HepG2 (cell line): ENCODE results near the gene BFSP1. TPM values are rescaled to one million over a fixed set of nuclear protein-coding genes. Genes with fewer than 3 reads are reported as not detected.

ENCODE experiments used
- ARID2 ChIP-seq: sonication (generic); formaldehyde crosslinking; IDR thresholded peaks from 2 replicates; pipeline ENCODE4 v1.8.1; 2022; ENCODE audit warnings: mild to moderate bottlenecking, missing genetic modification reagents, borderline replicate concordance
- DMAP1 ChIP-seq: IDR thresholded peaks from 2 replicates; pipeline ENCODE4 v1.6.1; 2016
- E2F2 ChIP-seq: sonication (generic); formaldehyde crosslinking; IDR thresholded peaks from 2 replicates; pipeline ENCODE4 v1.4.0; 2020; ENCODE audit warnings: missing genetic modification reagents, borderline replicate concordance
- HNRNPUL1 ChIP-seq: fragments of 200-400 bp; formaldehyde crosslinking; IDR thresholded peaks from 2 replicates; pipeline ENCODE4 v1.6.1; 2017; ENCODE audit warnings: low read depth, mild to moderate bottlenecking, low read length, moderate library complexity
- KDM5B ChIP-seq: sonication (generic); formaldehyde crosslinking; IDR thresholded peaks from 2 replicates; pipeline ENCODE4 v1.4.0; 2020; ENCODE audit warnings: missing genetic modification reagents, mild to moderate bottlenecking, borderline replicate concordance
- LCORL ChIP-seq, 2 experiments: fragments of 450-650 bp in 1 of 2; sonication (generic) in 1 of 2; formaldehyde crosslinking in 1 of 2; IDR thresholded peaks; 2 replicates each; pipeline versions ENCODE4 v1.5.0 to v1.6.1; 2017 to 2020; ENCODE audit warnings: antibody characterized with exemption in 1 of 2, missing genetic modification reagents in 1 of 2
- PHB2 ChIP-seq: fragments of 450-650 bp; IDR thresholded peaks from 2 replicates; pipeline ENCODE4 v1.6.1; 2018; ENCODE audit not compliant: partially characterized antibody
- RCOR2 ChIP-seq: IDR thresholded peaks from 2 replicates; pipeline ENCODE4 v1.6.1; 2016; ENCODE audit warnings: missing biosample characterization, missing genetic modification reagents
- SAP130 ChIP-seq: IDR thresholded peaks from 2 replicates; pipeline ENCODE4 v1.6.1; 2016; ENCODE audit warnings: low read depth
- SPEN ChIP-seq: sonication (generic); formaldehyde crosslinking; IDR thresholded peaks from 2 replicates; pipeline ENCODE4 v1.5.1; 2020; ENCODE audit warnings: low read depth, mild to moderate bottlenecking, missing genetic modification reagents
- TFDP1 ChIP-seq: IDR thresholded peaks from 2 replicates; pipeline ENCODE4 v1.6.1; 2016; ENCODE audit warnings: missing compliant biosample characterization, missing genetic modification reagents, borderline replicate concordance
- ZFP36L1 ChIP-seq: sonication (generic); formaldehyde crosslinking; IDR thresholded peaks from 2 replicates; pipeline ENCODE4 v1.8.0; 2022; ENCODE audit warnings: mild to moderate bottlenecking, missing genetic modification reagents, moderate library complexity
- ZFP82 ChIP-seq: sonication (generic); formaldehyde crosslinking; IDR thresholded peaks from 2 replicates; pipeline ENCODE4 v1.5.1; 2020; ENCODE audit warnings: mild to moderate bottlenecking, missing genetic modification reagents, borderline replicate concordance
- ZNF501 ChIP-seq: sonication (generic); formaldehyde crosslinking; IDR thresholded peaks from 2 replicates; pipeline ENCODE4 v1.5.1; 2020; ENCODE audit warnings: mild to moderate bottlenecking, moderate library complexity, missing genetic modification reagents
- ZNF562 ChIP-seq: sonication (generic); formaldehyde crosslinking; IDR thresholded peaks from 2 replicates; pipeline ENCODE4 v1.8.0; 2022; ENCODE audit warnings: missing genetic modification reagents, borderline replicate concordance
- ZNF609 ChIP-seq: sonication (generic); formaldehyde crosslinking; IDR thresholded peaks from 2 replicates; pipeline ENCODE4 v1.4.0; 2020; ENCODE audit warnings: mild to moderate bottlenecking, missing genetic modification reagents, borderline replicate concordance
- ZNF639 ChIP-seq: conservative IDR thresholded peaks from 2 replicates; pipeline ENCODE4 v1.6.1; 2018; ENCODE audit warnings: missing genetic modification reagents
- ZNF672 ChIP-seq: sonication (generic); formaldehyde crosslinking; IDR thresholded peaks from 2 replicates; pipeline ENCODE4 v1.8.1; 2022; ENCODE audit warnings: missing genetic modification reagents
- ZNF777 ChIP-seq: sonication (generic); formaldehyde crosslinking; IDR thresholded peaks from 2 replicates; pipeline ENCODE4 v1.4.0; 2020; ENCODE audit warnings: missing genetic modification reagents
- ZNF788 ChIP-seq: sonication (generic); formaldehyde crosslinking; IDR thresholded peaks from 2 replicates; pipeline ENCODE4 v1.5.0; 2020; ENCODE audit warnings: mild to moderate bottlenecking, missing genetic modification reagents, borderline replicate concordance
- polyA plus RNA-seq, 8 experiments: library from polyadenylated mRNA; depleted of rRNA in 3 of 8; stranded (reverse) in 7 of 8; unstranded in 1 of 8; fragments of >200 nt; fragmentation: Illumina TruSeq in 4 of 8; extraction: Trizol in 4 of 8; gene quantifications; 2 replicates each; pipeline versions ENCODE4 v1.2.1 to v1.2.3, GENCODE V29; 2011 to 2016; ENCODE audit warnings: low read depth in 4 of 8, missing spikeins in 1 of 8, mixed read lengths in 1 of 8; ENCODE audit not compliant: insufficient read depth in 1 of 8
- total RNA-seq, 5 experiments: library from RNA; depleted of rRNA; stranded (reverse); fragments of >200 nt; fragmentation: Illumina TruSeq; extraction: Trizol; gene quantifications; 2 replicates each; pipeline ENCODE4 v1.2.3, GENCODE V29; 2016; ENCODE audit warnings: low read depth in 1 of 5

Gene BFSP1
- total and polyA plus RNA-seq, 2 of the 13 experiments (the other 11 are each of a cell fraction or from before 2014, with no cell fraction given), result 0.22 to 0.26 TPM

- no peak for TF ChIP-seq ZNF609 (CRISPR knock-in tag)
- TF ChIP-seq E2F2 (CRISPR knock-in tag), result peak; percentile 32; the same call in 1 of the 2 replicates
- TF ChIP-seq ZFP82, result 0 out of 2 replicates have a peak, but pooled peaks have one; percentile 9
- TF ChIP-seq ZFP36L1 (CRISPR knock-in tag), result no peak
- TF ChIP-seq SPEN (CRISPR knock-in tag), result peak; percentile 44; the same call in 1 of the 2 replicates
- TF ChIP-seq KDM5B (CRISPR knock-in tag), result peak; percentile 59; the same call in 1 of the 2 replicates
- peak; percentile 28; the same call in 1 of the 2 replicates for TF ChIP-seq DMAP1 (CRISPR knock-in tag)
- peak; percentile 63; the same call in 1 of the 2 replicates for TF ChIP-seq ZNF788 (CRISPR knock-in tag)
- peak; percentile 98 for TF ChIP-seq ZNF777 (CRISPR knock-in tag)
- no peak for TF ChIP-seq LCORL (IDR thresholded peaks at IDR 0.05)
- 0 out of 2 replicates have a peak, but pooled peaks have one; percentile 44 for TF ChIP-seq LCORL (CRISPR knock-in tag; IDR thresholded peaks at IDR 0.05)
- no peak for TF ChIP-seq PHB2
- no peak for TF ChIP-seq RCOR2 (CRISPR knock-in tag)
- 0 out of 2 replicates have a peak, but pooled peaks have one; percentile 15 for TF ChIP-seq ZNF672 (CRISPR knock-in tag)
- 0 out of 2 replicates have a peak, but pooled peaks have one; percentile 38 for TF ChIP-seq ARID2 (CRISPR knock-in tag)
- TF ChIP-seq ZNF562 (CRISPR knock-in tag), result 0 out of 2 replicates have a peak, but pooled peaks have one; percentile 25
- TF ChIP-seq HNRNPUL1, result no peak
- peak; percentile 69; the same call in 1 of the 2 replicates for TF ChIP-seq TFDP1
- TF ChIP-seq ZNF639 (CRISPR knock-in tag), result peak; percentile 88
- TF ChIP-seq ZNF501, result peak; percentile 84
- TF ChIP-seq SAP130 (CRISPR knock-in tag), result peak; percentile 45; the same call in 1 of the 2 replicates
These were observed at the start of gene BFSP1 (continued) for GRCh38 chr20:17530716-17531664.
